Activated T-helper 17 cell treated with anti-CD3 and anti-CD28 coated beads, Interleukin-2, amount 50 U/mL, for 72 hours (primary cell): ENCODE measurements around the gene CD74. TPM values are rescaled to one million over a fixed set of nuclear protein-coding genes. Genes with fewer than 3 reads are reported as not detected.

ENCODE experiments used
- ATAC-seq: fragments of 150-1000 bp; cut with Tn5 transposase; replicated peaks from 2 replicates; pipeline ENCODE4 v1.10.0; 2021; ENCODE audit warnings: mild to moderate bottlenecking, moderate library complexity
- H3K27ac Mint-ChIP-seq: one replicate; pipeline ENCODE4 v1.8.0; 2022; ENCODE audit warnings: mixed read lengths
- H3K27me3 Mint-ChIP-seq: one replicate; pipeline ENCODE4 v1.8.0; 2022; ENCODE audit warnings: mixed read lengths
- H3K36me3 Mint-ChIP-seq: one replicate; pipeline ENCODE4 v1.8.0; 2022; ENCODE audit warnings: low read depth, mild to moderate bottlenecking, mixed read lengths
- H3K4me1 Mint-ChIP-seq: one replicate; pipeline ENCODE4 v1.8.0; 2022; ENCODE audit warnings: mixed read lengths
- H3K4me3 Mint-ChIP-seq: one replicate; pipeline ENCODE4 v1.8.0; 2022; ENCODE audit warnings: mild to moderate bottlenecking, mixed read lengths
- H3K9me3 Mint-ChIP-seq: one replicate; pipeline ENCODE4 v1.8.0; 2022; ENCODE audit warnings: mixed read lengths
- total RNA-seq, 2 donors: library from RNA; stranded (reverse); gene quantifications; one replicate each; pipeline ENCODE4 v1.2.3, GENCODE V29; 2022

The CD74 gene
- total RNA-seq, 2 donors from 2014 or later: 265 to 629 TPM

DNA sequence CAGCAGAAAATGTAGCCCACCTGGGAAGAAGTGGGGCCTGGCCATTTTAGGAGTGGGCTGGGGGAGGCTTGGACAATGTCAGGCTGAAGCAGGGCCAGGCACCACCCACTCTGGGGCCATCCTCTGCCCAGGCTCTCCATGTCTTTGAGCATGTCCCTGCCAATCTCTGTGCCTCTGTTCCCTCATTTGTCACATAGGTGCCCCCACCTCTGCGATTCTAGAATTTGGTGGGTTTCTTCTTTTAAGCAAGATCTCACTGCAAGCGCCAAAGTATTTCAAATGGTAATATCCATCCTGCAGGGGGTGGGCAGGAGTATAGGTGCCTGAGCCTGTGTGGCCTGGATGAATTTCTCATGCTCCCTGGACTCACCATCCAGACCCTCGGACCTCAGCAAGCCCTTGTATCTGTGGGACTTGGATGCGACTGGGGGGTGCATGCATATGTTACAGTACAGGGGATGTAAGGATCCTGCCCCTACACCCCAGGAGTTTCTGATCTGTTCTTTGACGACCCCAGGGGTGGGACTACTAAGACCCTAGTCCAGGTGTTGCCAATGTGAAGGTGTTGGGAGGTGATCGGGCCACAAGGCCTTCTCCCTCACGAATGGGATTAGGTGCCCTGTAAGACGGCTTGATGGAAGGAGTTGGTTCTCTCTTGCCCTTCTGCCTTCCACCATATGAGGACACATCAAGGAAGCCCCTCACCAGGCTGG lies 4.3 kb downstream of the CD74 start:
- Mint-ChIP-seq H3K4me3 (no peak overlapping the region), H3K9me3 (no peaks in the 10 kb centered on the region), H3K36me3 (peaks cover 77% of the 10 kb centered on the region), H3K4me1 (peaks cover 18% of the 10 kb centered on the region), H3K27me3 (no peaks in the 10 kb centered on the region), H3K27ac (no peak overlapping the region)
- no peak for ATAC-seq

DNA sequence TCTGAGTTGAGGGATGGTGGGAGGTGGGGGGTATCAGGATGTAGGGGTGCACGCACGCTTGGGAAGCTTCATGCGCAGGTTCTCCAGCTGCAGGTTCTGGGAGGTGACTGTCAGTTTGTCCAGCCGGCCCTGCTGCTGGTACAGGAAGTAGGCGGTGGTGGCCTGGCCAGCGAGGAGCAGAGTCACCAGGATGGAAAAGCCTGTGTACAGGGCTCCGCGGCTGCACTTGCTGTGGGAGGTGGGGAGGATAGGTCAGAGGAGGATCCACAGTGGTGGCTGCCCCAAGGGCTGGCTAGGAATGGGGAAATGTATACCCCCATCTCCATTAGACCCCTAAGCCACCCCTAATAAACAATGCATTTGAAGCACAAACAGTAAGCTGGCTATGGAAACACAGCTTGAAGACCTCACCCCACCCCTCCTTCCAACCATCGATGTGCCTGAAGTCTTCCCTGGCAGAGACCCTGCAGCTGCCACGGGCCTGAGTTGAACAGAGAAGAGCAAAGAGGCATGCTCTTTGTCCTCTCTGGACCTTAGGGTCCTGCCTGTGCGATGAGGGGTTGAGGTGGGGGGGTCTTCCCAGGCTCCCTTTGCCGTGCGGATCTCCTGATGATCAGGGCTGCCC lies 5.5 kb downstream of the CD74 start:
- H3K27me3 Mint-ChIP-seq: no peaks in the 10 kb centered on the region
- H3K4me1 Mint-ChIP-seq: peaks cover 12% of the 10 kb centered on the region
- H3K9me3 Mint-ChIP-seq: no peaks in the 10 kb centered on the region
- H3K27ac Mint-ChIP-seq: no peak overlapping the region
- no peak overlapping the region for H3K4me3 Mint-ChIP-seq
- ATAC-seq: no peak
- H3K36me3 Mint-ChIP-seq: peaks cover 82% of the 10 kb centered on the region

DNA sequence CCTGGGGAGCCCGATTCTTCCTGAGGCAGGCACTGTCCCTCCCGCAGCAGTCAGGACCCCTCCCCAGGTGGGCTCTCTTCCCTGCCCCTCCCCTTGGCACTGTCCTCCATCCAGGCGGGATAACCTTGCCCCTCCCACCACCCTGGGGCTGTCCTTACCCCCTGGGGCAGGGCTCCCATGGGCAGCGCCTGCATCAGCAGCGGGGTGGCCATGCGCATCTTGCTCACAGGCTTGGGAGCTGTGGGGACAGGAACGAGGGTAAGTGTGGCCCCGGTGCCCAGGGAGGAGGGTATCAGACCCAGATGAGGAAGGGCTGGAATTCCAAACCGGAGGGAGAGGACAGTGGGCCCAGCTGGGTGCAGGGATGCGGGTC lies 6.0 kb downstream of the CD74 start:
- Mint-ChIP-seq H3K4me1 (peaks cover 12% of the 10 kb centered on the region), H3K27me3 (no peaks in the 10 kb centered on the region), H3K27ac (no peak overlapping the region), H3K36me3 (peaks cover 87% of the 10 kb centered on the region), H3K9me3 (no peaks in the 10 kb centered on the region), H3K4me3 (no peak overlapping the region)
- ATAC-seq: no peak

DNA sequence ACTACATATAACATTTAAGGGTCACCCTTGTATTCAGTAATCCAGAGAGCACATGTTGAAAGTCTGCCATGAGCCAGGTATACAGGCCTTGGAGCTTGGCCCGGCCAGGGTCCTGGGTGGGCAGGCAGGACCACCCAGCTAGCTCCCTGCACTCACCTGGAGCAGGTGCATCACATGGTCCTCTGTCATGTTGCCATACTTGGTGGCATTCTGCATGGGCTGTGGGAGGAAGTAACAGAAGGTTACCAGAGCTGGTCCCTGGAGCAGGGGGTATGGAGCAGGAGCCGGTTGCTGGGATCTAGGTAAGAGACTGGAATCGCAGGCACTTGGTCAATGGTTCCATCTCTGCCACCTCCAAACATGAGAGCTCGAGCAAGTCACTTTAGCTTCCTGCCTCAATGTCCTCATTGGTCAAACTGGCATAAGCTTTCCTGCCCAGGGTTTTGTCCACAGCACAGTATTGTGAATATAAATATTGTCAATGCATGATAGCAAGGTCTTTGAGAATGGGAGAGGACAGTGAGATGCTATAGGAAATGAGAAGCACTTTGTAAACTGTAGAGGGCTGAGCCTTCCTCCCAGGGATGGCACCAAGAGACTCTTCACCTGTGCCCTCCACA lies 6.5 kb downstream of the CD74 start:
- no peaks in the 10 kb centered on the region for H3K27me3 Mint-ChIP-seq
- ATAC-seq: no peak
- peaks cover 12% of the 10 kb centered on the region for H3K4me1 Mint-ChIP-seq
- H3K4me3 Mint-ChIP-seq: no peak overlapping the region
- no peaks in the 10 kb centered on the region for H3K9me3 Mint-ChIP-seq
- peaks cover 92% of the 10 kb centered on the region for H3K36me3 Mint-ChIP-seq
- peak overlapping the region; percentile 74 for H3K27ac Mint-ChIP-seq

DNA sequence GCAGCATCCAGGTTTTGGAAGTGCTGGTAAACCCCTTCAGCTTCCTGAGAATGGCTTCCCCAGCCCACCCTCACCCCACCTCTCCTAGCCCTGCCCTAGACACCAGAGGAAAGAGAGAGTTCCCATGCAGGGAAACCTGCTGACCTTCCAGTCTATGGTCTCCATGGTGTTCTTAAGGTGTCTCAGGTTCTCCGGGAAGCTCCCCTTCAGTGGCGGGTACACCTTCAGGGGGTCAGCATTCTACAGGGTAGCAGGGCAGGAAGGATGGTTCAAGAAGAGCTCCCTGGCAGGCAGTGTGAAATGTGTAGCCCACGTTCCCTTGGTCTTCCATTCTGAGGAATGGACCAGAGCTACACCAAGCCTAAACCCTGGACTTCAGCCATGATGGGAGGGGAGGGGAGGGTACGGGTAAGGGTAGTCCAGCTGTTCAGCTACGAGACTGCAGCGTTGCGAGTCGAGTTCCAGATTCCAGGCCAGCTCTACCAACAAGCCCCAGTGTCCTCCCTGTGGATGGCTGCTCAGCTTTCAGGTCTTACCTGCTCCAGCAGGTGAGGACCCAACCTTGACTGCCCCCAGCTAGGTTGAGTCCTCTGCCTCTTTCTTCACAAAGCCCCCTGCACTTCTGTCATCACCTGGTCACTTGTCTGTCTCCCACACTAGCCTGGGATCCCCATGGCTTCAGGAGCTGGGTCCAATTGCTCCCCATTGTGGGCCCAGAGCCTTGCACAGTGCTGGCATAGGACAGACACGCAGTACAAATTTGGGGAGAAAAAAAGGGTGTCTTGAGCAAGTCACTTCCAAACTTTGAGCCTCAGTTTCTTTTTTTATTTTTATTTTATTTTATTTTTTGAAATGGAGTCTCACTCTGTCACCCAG lies 7.5 kb downstream of the CD74 start:
- H3K9me3 Mint-ChIP-seq: no peaks in the 10 kb centered on the region
- no peak for ATAC-seq
- H3K4me1 Mint-ChIP-seq: peaks cover 6% of the 10 kb centered on the region
- H3K36me3 Mint-ChIP-seq: peaks cover 96% of the 10 kb centered on the region
- H3K27ac Mint-ChIP-seq: no peak overlapping the region
- H3K4me3 Mint-ChIP-seq: no peak overlapping the region
- no peaks in the 10 kb centered on the region for H3K27me3 Mint-ChIP-seq

DNA sequence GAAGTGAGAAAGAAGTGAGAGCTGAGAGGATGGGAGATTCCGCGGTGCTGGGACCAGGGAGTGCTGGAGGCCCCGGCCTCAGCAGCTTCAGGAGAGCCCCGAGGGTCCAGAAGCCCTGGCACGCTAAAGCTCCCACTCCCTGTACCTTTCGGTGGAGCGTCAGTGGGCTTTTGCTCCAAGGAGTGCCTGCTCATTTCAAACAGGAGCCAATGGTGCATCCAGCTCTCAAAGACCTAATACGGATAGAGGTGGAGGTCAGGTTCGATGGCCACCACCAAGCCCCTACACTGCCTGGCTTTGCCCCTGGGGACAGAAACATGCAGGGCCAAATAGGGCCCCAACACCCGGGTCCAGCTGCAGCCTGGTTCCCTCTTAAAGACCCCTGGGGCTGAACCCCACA lies 8.2 kb downstream of the CD74 start:
- H3K36me3 Mint-ChIP-seq: peaks cover 96% of the 10 kb centered on the region
- no peak overlapping the region for H3K4me3 Mint-ChIP-seq
- no peaks in the 10 kb centered on the region for H3K4me1 Mint-ChIP-seq

DNA sequence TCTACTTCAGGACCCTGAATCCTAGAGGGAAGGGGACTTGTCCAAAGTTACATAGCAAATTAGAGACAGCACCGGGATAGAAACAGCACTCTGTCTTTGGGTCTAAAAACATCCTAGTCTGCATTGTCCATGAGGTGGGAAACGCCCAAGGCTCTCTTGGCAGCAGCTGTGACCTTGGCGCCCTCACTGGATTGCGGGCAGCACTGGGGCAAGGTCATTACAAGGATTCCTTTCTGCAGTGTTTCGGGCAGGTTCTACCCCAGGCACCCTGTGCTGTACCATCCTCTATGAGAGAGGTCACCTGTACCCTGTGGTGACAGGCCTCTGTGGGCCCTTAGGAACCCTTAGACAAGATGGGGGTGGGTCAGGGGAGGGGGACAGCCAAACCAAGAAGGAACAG lies 8.6 kb downstream of the CD74 start:
- H3K9me3 Mint-ChIP-seq: no peaks in the 10 kb centered on the region
- ATAC-seq: no peak
- H3K27ac Mint-ChIP-seq: no peak overlapping the region
- peaks cover 98% of the 10 kb centered on the region for H3K36me3 Mint-ChIP-seq
- no peak overlapping the region for H3K4me3 Mint-ChIP-seq
- no peaks in the 10 kb centered on the region for H3K27me3 Mint-ChIP-seq
- H3K4me1 Mint-ChIP-seq: no peaks in the 10 kb centered on the region

More for the DNA sequence above, 8.2 kb downstream of the CD74 start:
- ATAC-seq: no peak
- H3K27me3 Mint-ChIP-seq: no peaks in the 10 kb centered on the region
- no peaks in the 10 kb centered on the region for H3K9me3 Mint-ChIP-seq
- H3K27ac Mint-ChIP-seq: no peak overlapping the region

DNA sequence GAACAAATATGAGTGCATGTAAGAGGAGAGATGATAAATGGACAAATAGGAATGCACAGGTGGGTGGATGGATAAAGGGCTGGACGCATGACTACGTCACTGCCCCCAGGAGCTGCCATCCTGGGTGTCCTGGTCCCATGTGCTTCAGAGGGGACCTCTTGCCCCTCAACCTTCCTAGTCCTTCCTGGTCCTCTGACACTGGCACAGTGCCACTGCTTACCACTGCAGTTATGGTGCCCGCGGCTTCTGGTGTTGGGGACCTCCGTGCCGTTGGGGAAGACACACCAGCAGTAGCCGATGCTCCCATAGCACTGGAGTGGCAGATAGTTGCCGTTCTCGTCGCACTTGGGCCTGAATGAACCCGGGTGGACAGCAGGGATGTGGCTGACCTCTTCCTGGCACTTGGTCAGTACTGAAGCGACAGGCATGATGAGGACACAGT lies 9.8 kb downstream of the CD74 start:
- ATAC-seq: no peak
- Mint-ChIP-seq H3K36me3 (peaks cover 98% of the 10 kb centered on the region), H3K27ac (no peak overlapping the region), H3K4me1 (no peaks in the 10 kb centered on the region), H3K27me3 (no peaks in the 10 kb centered on the region), H3K4me3 (no peak overlapping the region), H3K9me3 (no peaks in the 10 kb centered on the region)

DNA sequence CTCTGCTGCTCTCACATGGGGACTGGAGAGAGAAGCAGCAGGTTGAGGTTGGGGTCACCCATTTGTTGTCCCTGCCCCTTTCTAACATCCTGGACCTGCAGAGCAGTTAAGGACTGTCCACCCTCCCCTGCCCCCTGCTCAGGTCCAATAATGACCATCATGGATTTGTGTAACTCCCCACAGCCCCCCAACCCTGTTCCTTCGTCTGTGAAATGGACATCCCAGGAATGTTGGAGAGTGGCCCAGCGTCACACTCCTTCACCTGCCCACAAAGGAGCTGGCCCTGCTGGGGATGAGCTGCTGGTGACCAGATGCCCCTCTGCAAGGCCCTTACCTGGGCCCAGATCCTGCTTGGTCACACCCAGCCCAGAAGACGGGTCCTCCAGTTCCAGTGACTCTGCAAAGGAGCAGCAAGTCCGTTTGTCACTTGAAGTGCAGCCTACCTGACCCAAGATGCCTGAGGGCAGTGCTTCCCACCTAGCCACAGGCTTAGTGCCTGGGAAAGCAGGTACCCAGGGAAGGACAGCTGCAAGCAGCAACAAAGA lies 10.4 kb downstream of the CD74 start:
- H3K4me1 Mint-ChIP-seq: no peaks in the 10 kb centered on the region
- H3K27me3 Mint-ChIP-seq: no peaks in the 10 kb centered on the region
- no peaks in the 10 kb centered on the region for H3K9me3 Mint-ChIP-seq
- H3K4me3 Mint-ChIP-seq: no peak overlapping the region
- ATAC-seq: no peak
- H3K27ac Mint-ChIP-seq: no peak overlapping the region
- H3K36me3 Mint-ChIP-seq: peaks cover 99% of the 10 kb centered on the region

DNA sequence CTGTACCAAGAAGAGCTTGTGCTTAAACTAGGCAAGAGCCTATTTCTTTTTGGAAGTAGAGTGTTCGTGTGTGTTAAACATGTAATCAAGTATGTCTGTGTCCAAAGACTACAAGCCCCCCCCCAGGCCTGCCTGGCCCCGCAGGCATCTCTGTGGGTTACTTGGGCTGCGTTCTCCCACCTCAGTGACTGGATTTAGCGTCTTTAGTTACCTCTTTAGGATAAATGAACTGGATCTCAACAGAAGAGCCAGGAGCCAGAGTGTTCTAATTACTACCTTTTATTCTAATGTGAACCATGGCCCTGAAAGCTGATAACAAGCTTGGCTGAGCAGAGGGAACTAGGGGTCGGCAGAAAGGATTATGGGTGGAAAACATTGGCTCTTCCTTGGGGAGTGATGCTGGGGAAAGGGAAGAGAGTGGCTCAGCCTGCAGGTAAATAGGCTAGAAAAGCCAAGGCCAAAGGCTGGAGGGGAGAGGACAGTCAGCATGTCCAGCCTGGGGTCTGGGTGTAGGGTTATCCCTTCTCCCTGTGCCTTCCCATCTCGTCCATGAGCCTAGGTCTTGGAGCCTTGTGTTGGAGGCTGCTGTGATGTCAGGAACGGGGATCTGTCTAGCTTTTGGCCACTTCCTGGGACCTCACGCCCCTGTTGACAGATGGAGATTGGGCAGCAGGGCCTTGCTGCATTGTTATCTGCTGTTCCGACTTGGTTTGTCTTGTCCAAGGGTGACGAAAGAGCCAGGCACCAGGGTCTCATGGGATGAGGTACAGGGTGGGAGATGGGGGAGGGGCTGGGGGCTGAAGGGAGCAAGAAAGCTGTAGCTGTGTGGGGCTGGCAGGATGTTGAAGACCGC lies 11.1 kb downstream of the CD74 start:
- H3K27me3 Mint-ChIP-seq: no peaks in the 10 kb centered on the region
- no peak overlapping the region for H3K4me3 Mint-ChIP-seq
- no peak for ATAC-seq
- peak overlapping the region; percentile 66 for H3K27ac Mint-ChIP-seq
- H3K36me3 Mint-ChIP-seq: peaks cover 99% of the 10 kb centered on the region
- no peaks in the 10 kb centered on the region for H3K9me3 Mint-ChIP-seq
- no peaks in the 10 kb centered on the region for H3K4me1 Mint-ChIP-seq

DNA sequence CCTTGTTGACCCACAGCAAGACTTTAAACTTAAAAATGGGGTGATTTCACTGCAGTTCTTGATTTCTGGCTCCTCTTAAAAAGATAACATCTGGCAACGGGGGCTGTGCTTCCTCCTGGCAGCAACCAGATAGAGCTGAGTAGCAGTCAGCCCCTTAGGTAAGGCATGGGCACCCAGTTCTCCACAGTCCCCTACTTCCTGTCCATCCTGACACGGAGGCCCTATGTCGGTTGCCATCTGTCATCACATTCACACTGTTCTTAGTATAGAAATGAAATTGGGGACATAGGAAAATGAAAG lies 11.7 kb downstream of the CD74 start:
- Mint-ChIP-seq H3K27ac (peak overlapping the region; percentile 66), H3K9me3 (no peaks in the 10 kb centered on the region), H3K27me3 (no peaks in the 10 kb centered on the region), H3K36me3 (peaks cover 99% of the 10 kb centered on the region), H3K4me3 (no peak overlapping the region), H3K4me1 (no peaks in the 10 kb centered on the region)
- no peak for ATAC-seq

DNA sequence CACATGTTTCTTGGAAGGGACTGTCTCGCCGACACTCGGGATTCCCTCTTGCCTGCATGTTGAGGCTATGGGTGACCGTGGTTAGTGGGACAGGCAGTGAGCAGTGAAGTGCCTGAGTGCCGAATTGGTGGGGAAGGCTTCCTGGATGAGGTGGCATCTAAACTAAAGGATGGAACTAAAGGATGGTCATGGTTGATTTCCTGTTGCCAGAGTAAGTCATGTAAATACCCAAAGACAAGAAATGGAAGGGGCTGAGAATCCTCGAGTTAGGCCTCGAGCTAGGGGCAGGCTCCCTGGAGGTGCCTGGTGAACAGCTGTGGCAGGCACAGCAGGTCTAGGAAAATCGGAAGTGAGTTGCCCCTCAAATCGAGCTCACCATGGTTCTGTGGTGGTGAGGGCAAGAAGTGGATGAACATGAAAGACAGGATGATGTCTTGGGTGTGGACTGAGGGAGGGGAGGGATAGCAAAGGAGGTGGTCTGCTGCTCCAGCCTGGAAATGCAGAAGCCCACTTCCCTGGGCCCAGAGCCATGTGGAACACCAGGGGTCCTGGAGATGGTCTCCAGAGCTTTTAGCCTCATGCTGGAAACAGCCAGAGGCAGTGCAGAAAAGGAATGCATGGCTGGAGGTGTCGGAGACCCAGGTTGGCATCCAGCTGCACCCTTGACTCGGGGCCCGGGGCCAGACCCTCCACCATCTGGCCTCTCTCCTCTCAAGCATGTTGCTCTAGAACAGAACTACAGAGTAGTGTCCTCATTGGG lies 12.2 kb downstream of the CD74 start:
- no peaks in the 10 kb centered on the region for H3K4me1 Mint-ChIP-seq
- H3K27me3 Mint-ChIP-seq: no peaks in the 10 kb centered on the region
- H3K4me3 Mint-ChIP-seq: no peak overlapping the region
- no peaks in the 10 kb centered on the region for H3K9me3 Mint-ChIP-seq
- H3K36me3 Mint-ChIP-seq: peaks cover 99% of the 10 kb centered on the region
- ATAC-seq: no peak
- peak overlapping the region; percentile 85 for H3K27ac Mint-ChIP-seq

DNA sequence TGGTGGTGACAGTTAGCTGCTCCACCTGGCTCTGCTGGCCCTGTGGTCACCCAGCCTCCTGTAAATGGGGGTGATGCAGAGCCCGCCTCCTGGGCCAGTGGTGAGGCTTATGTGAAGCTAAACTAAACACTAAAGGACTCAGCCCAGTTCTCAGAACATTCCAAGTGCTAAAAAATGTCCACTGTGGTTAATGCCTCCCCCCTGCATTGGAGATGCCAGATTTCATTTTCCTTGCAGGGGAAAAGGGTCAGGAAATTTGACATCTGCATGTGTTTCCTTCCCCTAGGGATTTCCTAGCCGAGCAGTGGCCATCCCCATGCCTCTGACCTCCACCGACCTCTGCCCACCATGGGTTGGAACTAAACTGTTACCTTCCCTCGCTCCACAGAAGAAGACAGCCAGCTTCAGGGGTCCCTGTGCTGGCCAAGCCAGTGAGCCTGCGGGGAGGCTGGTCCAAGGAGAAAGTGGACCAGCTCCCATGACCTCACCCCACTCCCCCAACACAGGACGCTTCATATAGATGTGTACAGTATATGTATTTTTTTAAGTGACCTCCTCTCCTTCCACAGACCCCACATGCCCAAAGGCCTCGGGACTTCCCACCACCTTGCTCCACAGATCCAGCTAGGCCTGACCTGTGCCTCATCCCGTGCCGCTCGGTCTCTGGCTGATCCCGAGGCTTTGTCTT lies 13.0 kb downstream of the CD74 start:
- ATAC-seq: no peak
- Mint-ChIP-seq H3K4me1 (no peaks in the 10 kb centered on the region), H3K27me3 (no peaks in the 10 kb centered on the region), H3K36me3 (peaks cover 99% of the 10 kb centered on the region), H3K4me3 (no peak overlapping the region), H3K27ac (peak overlapping the region; percentile 85), H3K9me3 (no peaks in the 10 kb centered on the region)
